ENCODE data around the gene SHANK2. TPM values are rescaled to one million over a fixed set of nuclear protein-coding genes. Genes with fewer than 3 reads are reported as not detected.

SHANK2 gene
- total RNA-seq, 2 donors from 2014 or later: 0.12 to 0.28 TPM

- H3K27me3 Mint-ChIP-seq (ENCODE audit: low read depth): no peaks in the 10 kb centered on the region
- DNase-seq (no peak), ATAC-seq (replicated peaks in 1 of 2) (no peak)
- H3K9me3 Mint-ChIP-seq: peaks cover 0 to 2% of the 10 kb centered on the region in 2 donors
- H3K27ac Mint-ChIP-seq: no peak overlapping the region
- no peak overlapping the region for H3K4me3 Mint-ChIP-seq
- peaks cover 0 to 3% of the 10 kb centered on the region in 2 donors for H3K36me3 Mint-ChIP-seq (ENCODE audit: insufficient read depth in 2 of 2)
- no peaks in the 10 kb centered on the region for H3K4me1 Mint-ChIP-seq (ENCODE audit: low read depth)
These were observed 47.4 kb downstream of the SHANK2 start for GRCh38 chr11:71204748-71205664.

GRCh38 chr11:71204294-71204693 is 48.1 kb downstream of the SHANK2 start:
- DNase-seq (no peak), ATAC-seq (replicated peaks in 1 of 2) (no peak)
- no peak overlapping the region for H3K27ac Mint-ChIP-seq
- no peaks in the 10 kb centered on the region for H3K27me3 Mint-ChIP-seq (ENCODE audit: low read depth)
- no peaks in the 10 kb centered on the region for H3K4me1 Mint-ChIP-seq (ENCODE audit: low read depth)
- H3K36me3 Mint-ChIP-seq (ENCODE audit: insufficient read depth in 2 of 2): peaks cover 0 to 3% of the 10 kb centered on the region in 2 donors
- peaks cover 0 to 2% of the 10 kb centered on the region in 2 donors for H3K9me3 Mint-ChIP-seq
- H3K4me3 Mint-ChIP-seq: no peak overlapping the region

GRCh38 chr11:71203681-71204080 is 48.7 kb downstream of the SHANK2 start:
- Mint-ChIP-seq H3K9me3 (peaks cover 0 to 2% of the 10 kb centered on the region in 2 donors), H3K36me3 (ENCODE audit: insufficient read depth in 2 of 2) (peaks cover 0 to 3% of the 10 kb centered on the region in 2 donors), H3K4me1 (ENCODE audit: low read depth) (no peaks in the 10 kb centered on the region), H3K27me3 (ENCODE audit: low read depth) (no peaks in the 10 kb centered on the region), H3K4me3 (no peak overlapping the region), H3K27ac (no peak overlapping the region)
- DNase-seq (no peak), ATAC-seq (replicated peaks in 1 of 2) (no peak)

- Mint-ChIP-seq H3K27ac (no peak overlapping the region), H3K4me1 (ENCODE audit: low read depth) (no peaks in the 10 kb centered on the region), H3K4me3 (no peak overlapping the region), H3K9me3 (no peaks in the 10 kb centered on the region), H3K27me3 (ENCODE audit: low read depth) (no peaks in the 10 kb centered on the region), H3K36me3 (ENCODE audit: insufficient read depth in 2 of 2) (peaks cover 0 to 3% of the 10 kb centered on the region in 2 donors)
- DNase-seq (no peak), ATAC-seq (replicated peaks in 1 of 2) (no peak)
These were observed 49.4 kb downstream of the SHANK2 start for GRCh38 chr11:71202966-71203365.

GRCh38 chr11:71202598-71202944 is 49.8 kb downstream of the SHANK2 start:
- Mint-ChIP-seq H3K9me3 (no peaks in the 10 kb centered on the region), H3K27ac (no peak overlapping the region), H3K27me3 (ENCODE audit: low read depth) (no peaks in the 10 kb centered on the region), H3K36me3 (ENCODE audit: insufficient read depth in 2 of 2) (peaks cover 0 to 3% of the 10 kb centered on the region in 2 donors), H3K4me3 (no peak overlapping the region), H3K4me1 (ENCODE audit: low read depth) (no peaks in the 10 kb centered on the region)
- DNase-seq (no peak), ATAC-seq (replicated peaks in 1 of 2) (no peak)

Other genes starting within 250 kb of the SHANK2 start
- 10 to 100 TPM; 22.2 to 23.4 TPM for gene DHCR7, start 195.8 kb upstream of the SHANK2 start, total RNA-seq
- gene NADSYN1, start 200.6 kb upstream of the SHANK2 start, total RNA-seq: 100 to 1,000 TPM; 107 to 111 TPM

Data from activated T-cell treated with anti-CD3 and anti-CD28 coated beads, Interleukin-2, amount 50 U/mL, for 72 hours (primary cell).